Right cardiac atrium (tissue), 5 donors: ENCODE data around the gene FH. TPM values are rescaled to one million over a fixed set of nuclear protein-coding genes. Genes with fewer than 3 reads are reported as not detected.

Experiments used
- ATAC-seq, 2 donors: fragments of 200-7000 bp; cut with Tn5 transposase; one replicate each; pipeline versions ENCODE4 v1.8.0 to v1.9.1; 2020; ENCODE audit warnings: moderate library complexity in 2 of 2, mild to moderate bottlenecking in 1 of 2
- DNase-seq, 3 donors: peaks; one replicate each; pipeline ENCODE4 v3.0.0-alpha.2; 2020
- H3K27ac ChIP-seq: one replicate; pipeline ENCODE4 v1.5.1; 2013; ENCODE audit warnings: mild to moderate bottlenecking, low read length, control low read depth, moderate library complexity
- H3K27me3 ChIP-seq: one replicate; pipeline ENCODE4 v1.6.1; 2013; ENCODE audit not compliant: control insufficient read depth, insufficient read depth
- H3K4me1 ChIP-seq: one replicate; pipeline ENCODE4 v1.6.1; 2013; ENCODE audit warnings: low read length; ENCODE audit not compliant: control insufficient read depth, insufficient read depth
- H3K4me3 ChIP-seq: one replicate; pipeline ENCODE4 v1.5.1; 2013; ENCODE audit warnings: low read length, control low read depth
- H3K9me3 ChIP-seq: one replicate; pipeline ENCODE4 v1.6.1; 2013; ENCODE audit warnings: low read length; ENCODE audit not compliant: control insufficient read depth
- whole genome bisulfite sequencing: extraction: QIAGEN DNeasy Blood & Tissue Kit; methylation state at CpG from one replicate; pipeline ENCODE4 v1.1.7; 2013; 5-methylcytosine and 5-hydroxymethylcytosine counted together
- intact Hi-C, 4 donors: fragments of 100-400 bp; cut with DNase I; formaldehyde crosslinking; loops; one replicate each; pipeline versions ENCODE4 v1.11.0 to v1.14.0; 2022 to 2023
- polyA plus RNA-seq: library from polyadenylated mRNA; stranded (reverse); fragments of 200-250 nt; gene quantifications from one replicate; pipeline ENCODE4 v1.2.3, GENCODE V29; 2013
- total RNA-seq, 4 donors: library from RNA; stranded (reverse); fragmentation: NEBNext Ultra II Directional; extraction: Animal tissue kit (Norgen Biotek cat#: 25700); gene quantifications; one replicate each; pipeline ENCODE4 v1.2.1, GENCODE V29; 2021
- donor health status: healthy with polysubstance abuse.
- donor health status: DM: no; HTN: yes; CAD: no.
- donor health status: DM: no; HTN: no; CAD: no.
- donor health status: DM: no; HTN: yes; CAD: no; lungs with severe emphysema.
- donor health status: DM: yes; HTN: yes; CAD: no.

FH gene
- total and polyA plus RNA-seq, 5 donors: 149 to 232 (median 169) TPM

GRCh38 chr1:241457421-241457820 lies 62.1 kb downstream of the FH start:
- no peak for ATAC-seq
- Histone ChIP-seq H3K9me3 (no peaks in the 10 kb centered on the region), H3K27ac (no peak overlapping the region), H3K4me3 (no peak overlapping the region), H3K27me3 (no peaks in the 10 kb centered on the region), H3K4me1 (no peaks in the 10 kb centered on the region)
- DNase-seq: no peak
- intact Hi-C loops: no loop called here

GRCh38 chr1:241456743-241457142 lies 62.8 kb downstream of the FH start:
- DNase-seq: no peak
- no peak overlapping the region for H3K4me3 ChIP-seq
- WGBS: 84% methylated on average over 1 of the region's 1 CpG
- H3K4me1 ChIP-seq: no peaks in the 10 kb centered on the region
- intact Hi-C loops: no loop called here
- ATAC-seq: no peak
- H3K27me3 ChIP-seq: no peaks in the 10 kb centered on the region
- no peaks in the 10 kb centered on the region for H3K9me3 ChIP-seq
- H3K27ac ChIP-seq: no peak overlapping the region

- no peaks in the 10 kb centered on the region for H3K4me1 ChIP-seq
- ATAC-seq (no peak), DNase-seq (no peak)
- no peak overlapping the region for H3K27ac ChIP-seq
- intact Hi-C loops: no loop called here
- WGBS: 80% methylated on average over 1 of the region's 1 CpG
- no peaks in the 10 kb centered on the region for H3K27me3 ChIP-seq
- no peak overlapping the region for H3K4me3 ChIP-seq
- no peaks in the 10 kb centered on the region for H3K9me3 ChIP-seq
Observed at GRCh38 chr1:241453732-241454131, 65.8 kb downstream of the FH start.

GRCh38 chr1:241451956-241452355 lies 67.6 kb downstream of the FH start:
- Histone ChIP-seq H3K27me3 (no peaks in the 10 kb centered on the region), H3K9me3 (no peaks in the 10 kb centered on the region), H3K27ac (no peak overlapping the region), H3K4me1 (no peaks in the 10 kb centered on the region), H3K4me3 (no peak overlapping the region)
- WGBS: 82% methylated on average over 4 of the region's 4 CpGs
- intact Hi-C loops: no loop called here
- ATAC-seq (no peak), DNase-seq (no peak)

Other genes starting within 250 kb of the FH start
- not detected for gene RGS7, start 162.6 kb downstream of the FH start, total RNA-seq
- 0.02 TPM for gene RGS7, start 162.6 kb downstream of the FH start, polyA plus RNA-seq
- gene KMO, start 12.6 kb upstream of the FH start, total RNA-seq: 1 to 10 TPM in 1 of 4 donors, under 1 TPM in 3; 0.63 to 1.5 (median 0.79) TPM
- 0.29 TPM for gene KMO, start 12.6 kb upstream of the FH start, polyA plus RNA-seq
- 1 to 10 TPM; 4.1 to 7.8 (median 4.7) TPM for gene CHML, start 120.6 kb upstream of the FH start, total RNA-seq
- 1.1 TPM for gene CHML, start 120.6 kb upstream of the FH start, polyA plus RNA-seq
- gene OPN3, start 120.6 kb upstream of the FH start, total RNA-seq: 1 to 10 TPM; 4.4 to 8.2 (median 7.0) TPM
- gene OPN3, start 120.6 kb upstream of the FH start, polyA plus RNA-seq: 7.2 TPM
- gene WDR64, start 132.5 kb upstream of the FH start, total RNA-seq: under 1 TPM in 2 of 4 donors, not detected in 2; 0.29 to 0.54 TPM
- gene WDR64, start 132.5 kb upstream of the FH start, polyA plus RNA-seq: not detected